Stimulated activated CD8-positive, alpha-beta memory T cell treated with anti-CD3 and anti-CD28 coated beads, Interleukin-12 subunit alpha, Interleukin-12 subunit beta, amount 100 ng/mL, for 24 hours (primary cell): ENCODE results near the gene PTBP1.
"Not testable (repeated sequence)": the region's sequence is repeated elsewhere in the genome, so short reads cannot be mapped to it uniquely, and the experiment has no call there.

Experiments used
- DNase-seq: peaks from one replicate; pipeline ENCODE4 v3.0.0-alpha.2; 2020; ENCODE audit errors: extremely low read depth

Gene PTBP1

DNA sequence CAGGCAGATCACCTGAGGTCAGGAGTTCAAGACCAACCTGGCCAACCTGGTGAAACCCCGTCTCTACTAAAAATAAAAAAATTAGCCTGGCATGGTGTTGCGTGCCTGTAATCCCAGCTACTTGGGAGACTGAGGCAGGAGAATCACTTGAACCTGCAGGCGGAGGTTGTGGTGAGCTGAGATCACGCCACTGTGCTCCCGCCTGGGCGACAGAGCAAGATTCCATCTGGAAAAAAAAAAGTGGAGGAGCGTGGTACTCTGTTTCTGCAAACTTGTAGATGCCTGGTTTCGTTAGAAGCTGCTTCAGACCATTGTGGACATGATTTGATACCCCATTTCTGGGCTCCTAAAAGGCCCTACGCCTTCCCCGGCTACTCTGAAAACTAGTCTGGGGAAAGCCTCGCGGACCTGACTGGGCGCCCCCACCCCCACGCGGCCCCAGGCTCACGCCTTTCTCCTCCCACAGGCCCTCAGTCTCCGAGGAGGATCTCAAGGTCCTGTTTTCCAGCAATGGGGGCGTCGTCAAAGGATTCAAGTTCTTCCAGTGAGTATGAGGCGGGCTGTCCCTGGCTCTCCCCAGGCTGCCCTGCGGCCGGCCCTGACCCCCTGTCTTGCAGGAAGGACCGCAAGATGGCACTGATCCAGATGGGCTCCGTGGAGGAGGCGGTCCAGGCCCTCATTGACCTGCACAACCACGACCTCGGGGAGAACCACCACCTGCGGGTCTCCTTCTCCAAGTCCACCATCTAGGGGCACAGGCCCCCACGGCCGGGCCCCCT lies 13.0 kb downstream of the PTBP1 start:
- DNase-seq, result no peak

DNA sequence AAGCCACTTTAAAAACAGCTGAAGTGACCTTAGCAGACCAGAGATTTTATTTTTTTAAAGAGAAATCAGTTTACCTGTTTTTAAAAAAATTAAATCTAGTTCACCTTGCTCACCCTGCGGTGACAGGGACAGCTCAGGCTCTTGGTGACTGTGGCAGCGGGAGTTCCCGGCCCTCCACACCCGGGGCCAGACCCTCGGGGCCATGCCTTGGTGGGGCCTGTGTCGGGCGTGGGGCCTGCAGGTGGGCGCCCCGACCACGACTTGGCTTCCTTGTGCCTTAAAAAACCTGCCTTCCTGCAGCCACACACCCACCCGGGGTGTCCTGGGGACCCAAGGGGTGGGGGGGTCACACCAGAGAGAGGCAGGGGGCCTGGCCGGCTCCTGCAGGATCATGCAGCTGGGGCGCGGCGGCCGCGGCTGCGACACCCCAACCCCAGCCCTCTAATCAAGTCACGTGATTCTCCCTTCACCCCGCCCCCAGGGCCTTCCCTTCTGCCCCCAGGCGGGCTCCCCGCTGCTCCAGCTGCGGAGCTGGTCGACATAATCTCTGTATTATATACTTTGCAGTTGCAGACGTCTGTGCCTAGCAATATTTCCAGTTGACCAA lies 13.7 kb downstream of the PTBP1 start:
- no peak for DNase-seq

DNA sequence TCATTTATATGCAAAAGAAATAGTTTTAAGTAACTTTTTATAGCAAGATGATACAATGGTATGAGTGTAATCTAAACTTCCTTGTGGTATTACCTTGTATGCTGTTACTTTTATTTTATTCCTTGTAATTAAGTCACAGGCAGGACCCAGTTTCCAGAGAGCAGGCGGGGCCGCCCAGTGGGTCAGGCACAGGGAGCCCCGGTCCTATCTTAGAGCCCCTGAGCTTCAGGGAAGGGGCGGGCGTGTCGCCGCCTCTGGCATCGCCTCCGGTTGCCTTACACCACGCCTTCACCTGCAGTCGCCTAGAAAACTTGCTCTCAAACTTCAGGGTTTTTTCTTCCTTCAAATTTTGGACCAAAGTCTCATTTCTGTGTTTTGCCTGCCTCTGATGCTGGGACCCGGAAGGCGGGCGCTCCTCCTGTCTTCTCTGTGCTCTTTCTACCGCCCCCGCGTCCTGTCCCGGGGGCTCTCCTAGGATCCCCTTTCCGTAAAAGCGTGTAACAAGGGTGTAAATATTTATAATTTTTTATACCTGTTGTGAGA lies 14.3 kb downstream of the PTBP1 start:
- no peak for DNase-seq

DNA sequence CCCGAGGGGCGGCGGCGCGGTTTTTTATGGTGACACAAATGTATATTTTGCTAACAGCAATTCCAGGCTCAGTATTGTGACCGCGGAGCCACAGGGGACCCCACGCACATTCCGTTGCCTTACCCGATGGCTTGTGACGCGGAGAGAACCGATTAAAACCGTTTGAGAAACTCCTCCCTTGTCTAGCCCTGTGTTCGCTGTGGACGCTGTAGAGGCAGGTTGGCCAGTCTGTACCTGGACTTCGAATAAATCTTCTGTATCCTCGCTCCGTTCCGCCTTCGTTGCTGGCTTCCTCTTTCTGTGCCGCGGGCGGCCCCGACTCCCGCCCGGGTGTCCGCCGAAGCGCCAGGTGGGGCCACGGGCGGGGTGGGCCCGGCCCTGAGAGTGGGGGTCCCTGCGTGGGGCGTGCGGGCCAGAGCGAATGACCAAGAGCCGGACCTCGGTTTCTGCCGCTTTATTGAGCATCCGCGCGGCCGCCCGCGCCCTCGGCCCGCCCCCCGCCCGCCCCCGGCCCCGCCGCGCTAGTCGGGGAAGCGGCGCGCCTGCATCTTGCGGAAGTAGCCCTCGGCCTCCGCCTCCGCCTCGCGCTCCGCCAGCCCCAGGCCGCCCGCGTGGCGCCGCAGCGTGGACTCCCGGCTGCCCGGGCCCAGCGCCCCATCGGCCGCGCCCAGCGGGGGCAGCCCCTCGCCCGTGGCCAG lies 14.9 kb downstream of the PTBP1 start:
- no peak for DNase-seq

DNA sequence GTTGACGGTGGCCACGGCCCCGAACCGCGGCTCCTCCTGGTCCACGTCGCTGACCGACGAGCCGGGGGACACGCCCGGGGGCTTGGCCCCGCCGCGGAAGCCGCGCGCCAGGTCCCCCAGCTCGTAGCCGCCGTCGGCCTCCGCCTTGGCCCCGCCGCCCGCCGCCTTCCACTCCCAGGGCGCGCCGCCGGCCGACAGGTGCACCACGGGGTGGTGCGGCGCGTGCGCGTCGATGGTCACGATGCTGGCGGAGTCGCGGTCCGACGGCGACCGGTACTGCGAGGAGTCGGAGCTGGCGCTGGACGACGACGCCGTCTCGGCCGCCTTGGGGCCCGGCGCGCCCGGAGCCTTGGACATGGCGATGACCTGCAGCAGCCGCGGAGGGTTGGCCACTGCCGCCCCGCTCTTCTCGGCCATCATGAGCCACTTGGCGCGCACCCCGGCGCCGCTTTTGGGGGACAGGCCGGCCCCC lies 15.5 kb downstream of the PTBP1 start:
- no peak for DNase-seq

DNA sequence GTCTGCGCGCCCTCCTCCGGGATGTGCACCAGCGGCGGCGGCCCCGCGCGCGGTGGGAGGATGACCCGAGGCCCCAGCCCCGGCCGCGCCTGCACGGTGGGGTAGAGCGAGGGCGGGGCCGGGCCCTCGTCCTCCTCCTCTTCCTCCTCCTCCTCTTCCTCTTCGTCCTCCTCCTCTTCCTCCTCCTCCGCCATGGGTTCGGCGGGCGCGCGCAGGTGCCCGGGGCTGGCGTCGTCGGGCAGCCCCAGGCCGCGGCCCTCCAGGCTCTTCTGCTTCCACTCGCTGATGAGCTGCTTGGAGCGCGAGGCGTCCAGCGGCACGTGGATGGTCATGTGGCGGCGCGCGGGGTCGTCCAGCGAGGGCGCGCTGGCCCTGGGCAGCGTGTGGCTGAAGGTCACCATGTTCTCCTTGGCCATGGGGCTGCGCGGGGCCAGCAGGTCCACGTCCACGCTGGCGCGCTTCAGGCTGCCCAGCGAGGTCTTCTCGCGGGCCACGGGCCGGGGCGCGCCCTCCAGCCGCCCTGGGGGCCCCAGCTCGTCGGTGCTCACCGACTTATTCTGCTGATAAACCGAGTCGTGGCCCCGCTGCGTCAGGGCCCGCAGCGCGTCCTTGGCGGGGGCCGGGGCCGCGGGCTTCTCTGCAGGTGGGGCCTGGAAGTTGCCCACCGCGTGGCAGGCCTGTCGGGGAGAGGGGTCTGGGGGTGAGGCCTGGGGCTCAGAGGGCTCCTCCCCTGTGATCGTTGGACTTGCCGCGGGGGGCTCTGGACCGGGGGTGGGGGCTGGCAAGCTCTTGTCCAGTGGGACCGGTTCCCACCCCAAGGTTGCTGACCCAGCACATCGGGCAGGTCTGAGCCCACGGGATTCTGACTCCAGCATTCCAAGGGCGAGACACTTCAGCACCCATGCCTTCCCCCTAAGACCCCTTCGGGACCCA lies 16.2 kb downstream of the PTBP1 start:
- no peak for DNase-seq

DNA sequence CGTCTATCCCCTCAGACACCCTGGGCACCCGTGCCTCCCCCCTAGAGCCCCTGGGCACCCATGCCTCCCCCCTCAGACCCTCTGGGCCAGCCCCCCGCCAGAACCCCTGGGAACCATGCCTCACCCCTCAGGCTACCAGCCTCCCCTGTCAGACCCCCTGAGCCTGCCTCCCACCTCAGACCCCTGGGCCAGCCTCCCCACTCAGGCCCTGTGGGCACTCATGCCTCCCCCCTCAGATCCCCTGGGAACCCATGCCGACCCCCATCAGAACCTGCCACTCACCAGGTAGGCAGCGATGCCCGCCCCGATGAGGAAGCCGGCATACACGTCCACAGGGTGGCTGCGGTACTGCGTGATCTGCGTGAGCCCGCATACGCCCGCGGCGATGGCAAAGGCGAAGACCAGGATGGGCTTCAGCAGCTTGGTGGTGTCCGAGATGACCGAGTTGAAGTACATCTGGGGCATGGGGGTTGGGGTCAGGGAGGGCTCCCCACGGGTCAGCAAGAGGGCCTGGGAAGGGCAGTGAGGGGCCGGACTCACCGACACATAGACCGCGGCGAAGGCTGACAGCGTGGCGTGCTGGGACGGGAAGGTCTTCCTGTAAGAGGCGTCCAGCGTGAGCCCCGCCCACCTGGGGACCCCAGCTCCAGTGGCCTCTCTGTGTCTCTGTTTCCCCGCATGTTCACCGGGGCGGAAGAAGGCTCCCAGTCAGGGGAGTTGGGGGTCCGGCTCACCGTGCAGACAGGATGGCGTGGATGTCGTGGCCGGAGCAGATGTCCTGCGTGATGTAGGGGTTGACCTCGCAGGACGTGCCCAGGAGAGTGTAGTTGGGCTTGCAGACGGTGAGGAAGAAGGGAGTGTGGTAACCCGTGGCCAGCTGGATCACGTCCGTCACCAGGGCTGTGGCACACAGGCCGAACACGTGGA lies 17.2 kb downstream of the PTBP1 start:
- DNase-seq, result no peak

DNA sequence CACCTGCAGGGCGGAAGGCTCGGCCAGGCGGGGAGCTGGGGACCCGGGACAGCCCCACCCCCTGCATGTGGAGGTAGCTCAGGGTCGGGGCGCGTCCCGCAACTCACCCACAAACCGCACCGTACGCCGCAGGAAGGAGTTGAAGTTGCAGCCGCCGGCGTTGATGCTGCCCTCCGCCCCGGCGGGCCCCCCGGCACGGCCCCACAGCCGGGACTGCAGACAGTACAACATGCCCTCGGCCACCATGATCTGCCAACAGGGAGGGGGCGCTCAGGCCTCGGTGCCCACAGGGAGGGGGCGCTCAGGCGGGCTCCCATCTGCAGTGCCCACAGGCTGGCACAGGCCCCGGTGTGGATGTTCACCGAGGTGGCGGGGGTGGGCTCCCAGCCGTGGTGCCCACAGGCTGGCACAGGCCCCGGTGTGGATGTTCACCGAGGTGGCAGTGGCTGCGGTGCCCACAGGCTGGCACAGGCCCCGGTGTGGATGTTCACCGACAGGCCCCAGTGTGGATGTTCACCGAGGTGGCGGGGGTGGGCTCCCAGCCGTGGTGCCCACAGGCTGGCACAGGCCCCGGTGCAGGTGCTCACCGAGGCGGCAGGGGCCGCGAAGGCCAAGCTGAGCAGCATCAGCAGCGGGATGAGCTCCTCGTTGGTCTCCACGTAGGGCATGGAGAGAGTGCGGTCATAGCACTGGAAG lies 18.0 kb downstream of the PTBP1 start:
- no peak for DNase-seq

DNA sequence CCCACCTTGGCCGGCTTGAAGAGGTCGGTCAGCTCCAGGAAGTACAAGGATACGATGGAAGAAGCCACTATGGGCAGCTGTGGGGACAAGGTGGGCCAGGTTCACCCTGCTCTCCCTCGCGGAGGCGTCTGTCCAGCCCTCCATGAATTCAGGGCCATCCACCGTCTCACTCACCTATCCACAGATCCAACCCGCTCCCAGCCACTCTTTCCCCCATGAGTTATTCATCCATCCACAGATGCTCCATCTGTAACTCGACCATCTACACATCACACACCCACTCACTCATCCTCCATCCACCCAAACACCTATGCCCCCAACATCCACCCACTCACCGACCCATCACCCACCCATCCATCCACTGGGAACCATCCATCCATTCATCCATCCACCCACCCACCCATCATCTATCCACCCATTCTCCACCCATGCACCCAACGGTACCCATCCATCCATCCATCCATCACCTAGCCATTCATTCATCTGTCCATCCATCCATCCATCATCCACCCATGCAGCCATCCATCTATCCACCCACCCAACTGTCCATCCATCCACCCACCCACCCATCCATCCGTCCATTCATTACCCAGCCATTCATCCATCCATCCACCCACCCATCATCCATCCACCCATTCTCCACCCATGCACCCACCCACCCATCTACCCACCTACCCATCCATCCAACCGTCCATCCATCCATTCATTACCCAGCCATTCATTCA lies 18.7 kb downstream of the PTBP1 start:
- DNase-seq, result no peak

DNA sequence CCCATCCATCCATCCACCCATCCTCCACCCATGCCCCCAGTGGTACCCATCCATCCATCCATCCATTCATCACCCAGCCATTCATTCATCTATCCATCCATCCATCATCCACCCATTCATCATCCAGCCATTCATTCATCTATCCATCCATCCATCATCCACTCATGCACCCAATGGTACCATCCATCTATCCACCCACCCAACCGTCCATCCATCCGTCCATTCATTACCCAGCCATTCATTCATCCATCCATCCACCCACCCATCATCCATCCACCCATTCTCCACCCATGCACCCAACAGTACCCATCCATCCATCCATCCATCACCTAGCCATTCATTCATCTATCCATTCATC lies 19.2 kb downstream of the PTBP1 start:
- no peak for DNase-seq

DNA sequence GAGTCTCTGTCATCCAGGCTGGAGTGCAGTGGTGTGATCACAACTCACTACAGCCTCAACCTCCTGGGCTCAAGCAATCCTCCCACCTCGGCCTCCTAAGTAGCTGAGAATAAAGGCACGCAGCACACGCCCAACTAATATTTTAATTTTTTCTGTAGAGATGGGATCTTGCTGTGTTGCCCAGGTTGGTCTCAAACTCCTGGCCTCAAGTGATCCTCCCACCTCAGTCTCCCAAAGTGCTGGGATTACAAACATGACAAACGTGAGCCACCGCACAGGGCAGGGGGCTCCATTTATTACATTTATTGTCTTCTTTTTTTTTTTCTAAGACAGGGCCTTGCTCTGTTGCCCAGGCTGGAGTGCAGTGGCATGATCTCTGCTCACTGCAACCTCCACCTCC lies 23.0 kb downstream of the PTBP1 start:
- not testable (repeated sequence) for DNase-seq

DNA sequence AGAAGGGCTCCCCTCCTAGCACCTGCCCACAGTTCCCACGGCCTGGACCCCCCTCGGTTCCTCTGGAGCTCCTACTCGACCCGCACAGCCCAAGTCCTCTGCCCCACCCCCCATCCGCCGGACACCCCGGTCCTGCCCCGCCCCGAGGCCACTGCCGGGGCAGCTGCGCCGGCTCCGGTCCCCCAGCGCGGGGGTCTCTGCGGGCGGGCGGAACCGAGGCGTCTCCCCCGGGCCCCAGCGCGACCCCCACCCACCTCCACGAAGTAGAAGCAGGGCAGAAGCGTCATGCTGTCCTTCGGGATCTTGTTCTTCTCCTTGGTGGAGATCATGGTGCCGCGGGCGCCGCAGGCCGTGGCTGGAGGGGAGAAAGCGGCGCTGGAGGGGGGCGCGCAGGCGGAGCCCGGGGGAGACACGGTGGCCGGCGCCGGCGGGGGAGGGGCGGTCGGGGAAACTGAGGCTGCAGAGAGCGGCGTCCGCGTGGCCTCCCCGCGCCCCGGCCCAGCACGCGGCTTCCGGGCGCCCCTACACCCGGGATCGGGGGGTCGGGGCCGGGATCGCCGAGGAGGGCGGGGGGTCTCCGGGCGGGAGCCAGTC lies 24.1 kb downstream of the PTBP1 start:
- no peak for DNase-seq

DNA sequence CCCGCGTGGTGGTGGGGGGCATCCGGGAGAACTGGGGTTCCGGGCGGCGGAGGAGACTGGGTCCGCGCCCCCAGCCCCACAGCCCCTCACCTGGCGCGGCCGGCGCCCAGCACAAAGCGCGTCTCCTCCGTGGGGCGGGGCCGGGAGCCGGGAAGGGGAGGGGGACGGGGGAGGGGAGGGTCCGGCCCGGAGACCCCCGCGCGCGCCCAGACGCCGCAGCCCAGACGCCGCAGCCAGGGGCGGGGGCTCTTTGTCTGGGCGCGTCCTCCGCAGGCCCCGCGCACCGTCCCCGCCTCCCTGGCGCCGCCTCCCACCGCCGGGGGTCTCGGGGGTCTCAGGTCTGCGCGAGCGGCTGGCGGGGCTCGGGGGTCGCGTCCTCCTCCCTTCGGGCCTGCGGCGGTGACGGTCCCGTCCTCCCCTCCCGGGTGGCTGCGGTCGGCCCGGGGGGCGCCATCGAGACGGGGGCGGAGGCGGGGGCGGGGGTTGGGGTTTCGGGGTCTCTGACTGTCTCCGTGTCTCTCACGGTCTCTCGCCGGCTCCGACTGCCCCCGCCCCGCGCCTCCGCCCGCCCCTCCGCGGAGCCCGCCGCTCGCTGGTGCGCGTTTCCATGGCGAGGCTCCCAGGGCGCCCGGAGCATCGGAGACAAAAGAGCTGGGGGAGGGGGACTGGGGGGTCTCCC lies 24.7 kb downstream of the PTBP1 start, which contains the start of gene PLPPR3:
PLPPR3 (minus strand) TSS at position 131 of the 679 bp plus-strand sequence. CDS start 396 bp downstream, outside the sequence.
- DNase-seq, result no peak

DNA sequence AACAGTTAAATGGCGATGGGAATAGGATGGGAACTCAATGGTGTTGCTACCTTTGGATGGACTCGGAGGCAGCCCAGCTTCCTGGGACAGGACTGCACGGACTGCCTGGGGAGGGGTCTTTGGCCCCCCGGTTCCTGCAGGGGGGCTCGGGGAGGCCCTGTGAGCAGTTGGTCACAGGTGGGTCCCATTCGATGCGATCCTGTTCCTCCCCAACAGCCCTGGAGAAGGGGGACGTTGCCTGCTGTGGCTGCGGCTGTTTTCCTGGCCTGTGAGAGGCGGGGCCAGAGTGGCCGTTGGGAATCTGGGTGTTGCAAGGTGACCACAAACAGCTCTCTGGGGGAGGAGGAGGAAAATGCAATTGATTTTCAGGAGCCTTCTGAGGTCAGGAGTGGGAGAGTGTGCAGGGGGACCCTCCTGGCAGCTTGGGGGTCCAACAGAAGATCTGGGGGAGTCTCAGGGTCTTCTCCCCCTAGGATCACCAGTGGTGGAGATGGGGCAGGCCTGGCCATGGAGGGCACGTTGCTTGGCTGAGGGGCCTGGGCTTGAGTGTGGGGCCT lies 26.4 kb downstream of the PTBP1 start:
- DNase-seq, result no peak

DNA sequence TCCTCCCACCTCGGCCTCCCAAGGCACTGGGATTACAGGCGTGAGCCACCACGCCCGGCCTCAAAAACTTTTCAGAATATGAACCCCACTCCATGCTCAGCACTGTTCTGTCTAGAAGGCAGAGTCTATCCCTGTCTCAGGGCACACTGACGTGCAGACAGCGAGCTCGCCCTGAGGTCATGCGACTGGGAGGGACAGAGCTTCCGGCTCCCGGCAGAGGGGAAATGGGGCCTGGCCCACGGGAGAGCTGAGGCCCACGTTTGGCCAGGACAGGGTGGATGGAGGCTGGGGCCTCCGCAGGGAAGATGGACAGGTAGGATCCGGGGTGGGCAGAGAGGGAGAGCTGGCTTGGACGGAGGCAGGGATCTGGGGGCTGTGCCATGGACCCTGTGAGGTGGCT lies 27.6 kb downstream of the PTBP1 start:
- no peak for DNase-seq

DNA sequence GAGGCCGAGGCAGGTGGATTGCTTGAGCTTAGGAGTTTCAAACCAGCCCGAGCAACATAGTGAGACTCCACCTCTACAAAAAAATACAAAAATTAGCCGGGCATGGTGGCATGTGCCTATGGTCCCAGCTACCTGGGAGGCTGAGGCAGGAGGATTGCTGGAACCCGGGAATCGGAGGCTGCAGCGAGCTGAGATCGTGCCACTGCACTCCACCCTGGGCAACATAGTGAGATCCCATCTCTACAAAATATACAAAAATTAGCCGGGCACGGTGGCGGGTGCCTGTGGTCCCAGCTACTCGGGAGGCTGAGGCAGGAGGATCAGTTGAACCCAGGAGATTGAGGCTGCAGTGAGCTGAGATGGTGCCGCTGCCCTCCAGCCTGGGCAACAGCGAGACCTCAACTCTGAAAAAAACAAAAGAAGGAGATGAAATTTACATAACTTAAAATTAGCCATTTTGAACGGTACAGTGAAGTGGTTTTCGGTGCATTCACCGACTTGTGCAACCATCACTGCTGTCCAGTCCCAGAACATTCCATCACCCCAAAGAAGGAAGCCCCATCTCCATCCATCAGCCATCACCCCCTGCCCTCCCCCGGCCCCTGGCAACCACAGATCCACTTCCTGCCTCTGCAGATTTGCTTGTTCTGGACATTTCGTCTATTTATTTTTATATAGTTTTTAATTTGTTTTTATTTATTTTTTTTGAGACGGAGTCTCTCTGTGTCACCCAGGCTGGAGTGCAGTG lies 28.8 kb downstream of the PTBP1 start:
- no peak for DNase-seq

DNA sequence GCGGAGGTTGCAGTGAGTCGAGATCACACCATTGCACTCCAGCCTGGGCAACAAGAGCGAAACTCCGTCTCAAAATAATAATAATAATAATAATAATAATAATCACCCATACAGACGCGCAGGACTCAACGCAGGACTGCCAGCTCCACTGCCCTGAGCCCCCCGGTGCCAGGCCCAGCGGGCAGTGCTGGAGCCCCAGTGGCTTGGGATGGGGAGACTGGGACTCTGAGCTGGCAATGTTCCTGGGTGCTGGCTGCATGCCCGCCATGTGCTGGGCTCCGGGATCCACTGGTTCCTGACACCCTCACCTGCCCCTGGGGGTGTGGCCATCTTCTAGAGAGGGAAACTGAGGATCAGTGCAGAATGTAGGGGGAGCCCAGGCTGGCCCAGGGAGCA lies 30.1 kb downstream of the PTBP1 start:
- DNase-seq, result no peak
